ENCODE data around the gene SEMA3C.
A peak's percentile ranks its signal among the peaks of the same experiment; 100 is the strongest.

- TF ChIP-seq CTCF (IDR thresholded peaks at IDR 0.05) = no peak
- 0 out of 2 replicates have a peak, but pooled peaks have one; percentile 4 for TF ChIP-seq POLR2AphosphoS5 (IDR thresholded peaks at IDR 0.05; ENCODE audit: low read depth, low read length)
- no peak for TF ChIP-seq REST (IDR thresholded peaks at IDR 0.05; ENCODE audit: insufficient read depth in 1 of 2, low read depth in 2 of 2, low read length in 1 of 2)
- no peak for TF ChIP-seq TCF7L2 (IDR thresholded peaks at IDR 0.05; ENCODE audit: low read depth, low read length)
- no peak for TF ChIP-seq SIN3A (IDR thresholded peaks at IDR 0.05; ENCODE audit: borderline replicate concordance, insufficient read depth, low read depth, low read length)
These were observed 123.9 kb downstream of the SEMA3C start for GRCh38 chr7:80794631-80795573.

All from Panc1 (cell line).